Caco-2 (cell line): Measurements from ENCODE around the gene CCDC50. TPM values are rescaled to one million over a fixed set of nuclear protein-coding genes. Genes with fewer than 3 reads are reported as not detected.

Experiments
- BruUV-seq: library from RNA; stranded (reverse); fragments of 400-500 nt; replicated peaks from 2 replicates; lab custom pipeline; 2021; lab: Mats Ljungman, UMichigan
- CTCF ChIA-PET: fragments of 300-600 bp; sonication (Branson Sonifier 250); formaldehyde crosslinking; loops from one replicate; lab custom pipeline; 2022; ENCODE audit warnings: antibody characterized with exemption; lab: Charles Lee
- POLR2A ChIA-PET: fragments of 300-600 bp; sonication (Branson Sonifier 250); formaldehyde crosslinking; loops from one replicate; lab custom pipeline; 2022; ENCODE audit warnings: antibody characterized with exemption; lab: Charles Lee
- DNase-seq, 2 experiments: peaks; one replicate each; pipeline versions ENCODE4 v3.0.0 to v3.0.0-alpha.2; 2020 to 2022
- H3K27me3 ChIP-seq: replicated peaks from 2 replicates; pipeline ENCODE4 v1.6.0; 2011; ENCODE audit warnings: low read length; ENCODE audit not compliant: control insufficient read depth, insufficient read depth
- H3K36me3 ChIP-seq: 2 replicates; pipeline ENCODE4 v1.5.1; 2011; ENCODE audit warnings: low read length; ENCODE audit not compliant: control insufficient read depth, insufficient read depth
- H3K4me1 ChIP-seq: fragments of 250-450 bp; sonication (Bioruptor Pico); 2 replicates; pipeline ENCODE4 v1.5.1; 2020; ENCODE audit warnings: mild to moderate bottlenecking
- H3K4me3 ChIP-seq: 2 replicates; pipeline ENCODE4 v1.5.1; 2011; ENCODE audit warnings: low read depth, mild to moderate bottlenecking, control low read depth, low read length
- H3K9me3 ChIP-seq: fragments of 250-450 bp; sonication (Bioruptor Pico); 2 replicates; pipeline ENCODE4 v1.5.1; 2020; ENCODE audit warnings: mild to moderate bottlenecking, moderate library complexity
- H3K27ac Mint-ChIP-seq: one replicate; pipeline ENCODE4 v1.8.0; 2022; ENCODE audit warnings: mixed read lengths; ENCODE audit not compliant: unreplicated experiment
- H3K27me3 Mint-ChIP-seq: one replicate; pipeline ENCODE4 v1.8.0; 2022; ENCODE audit warnings: mixed read lengths; ENCODE audit not compliant: insufficient read depth, unreplicated experiment
- H3K36me3 Mint-ChIP-seq: one replicate; pipeline ENCODE4 v1.8.0; 2022; ENCODE audit warnings: mild to moderate bottlenecking, mixed read lengths; ENCODE audit not compliant: insufficient read depth, unreplicated experiment
- H3K4me1 Mint-ChIP-seq: one replicate; pipeline ENCODE4 v1.8.0; 2022; ENCODE audit warnings: low read depth, mixed read lengths; ENCODE audit not compliant: unreplicated experiment
- H3K4me3 Mint-ChIP-seq: one replicate; pipeline ENCODE4 v1.8.0; 2022; ENCODE audit warnings: mild to moderate bottlenecking, moderate library complexity, mixed read lengths; ENCODE audit not compliant: unreplicated experiment
- H3K9me3 Mint-ChIP-seq: one replicate; pipeline ENCODE4 v1.8.0; 2022; ENCODE audit warnings: mixed read lengths; ENCODE audit not compliant: unreplicated experiment
- intact Hi-C: fragments of 100-400 bp; cut with micrococcal nuclease; formaldehyde crosslinking; loops from one replicate; pipeline ENCODE4 v1.10.0; 2022; ENCODE audit not compliant: unreplicated experiment
- total RNA-seq: library from RNA; stranded (reverse); gene quantifications from 2 replicates; pipeline ENCODE4 v1.2.3, GENCODE V29; 2022
- TF ChIP-seq, protein P1 (sequence below), 2 experiments: fragments of 200-600 bp in 1 of 2; IDR thresholded peaks; 1 replicate in 1 of 2; 2 replicates in 1 of 2; pipeline versions ENCODE4 v1.5.1 to v1.8.0; 2011 to 2022; ENCODE audit warnings: antibody characterized with exemption in 1 of 2, control low read depth in 1 of 2, inconsistent platforms in 1 of 2, low read depth in 1 of 2, low read length in 1 of 2, mild to moderate bottlenecking in 1 of 2, moderate library complexity in 1 of 2; ENCODE audit not compliant: insufficient read depth in 1 of 2, severe bottlenecking in 1 of 2, unreplicated experiment in 1 of 2

CCDC50 gene
- total RNA-seq, 1 experiment from 2014 or later = 53.1 TPM

DNA sequence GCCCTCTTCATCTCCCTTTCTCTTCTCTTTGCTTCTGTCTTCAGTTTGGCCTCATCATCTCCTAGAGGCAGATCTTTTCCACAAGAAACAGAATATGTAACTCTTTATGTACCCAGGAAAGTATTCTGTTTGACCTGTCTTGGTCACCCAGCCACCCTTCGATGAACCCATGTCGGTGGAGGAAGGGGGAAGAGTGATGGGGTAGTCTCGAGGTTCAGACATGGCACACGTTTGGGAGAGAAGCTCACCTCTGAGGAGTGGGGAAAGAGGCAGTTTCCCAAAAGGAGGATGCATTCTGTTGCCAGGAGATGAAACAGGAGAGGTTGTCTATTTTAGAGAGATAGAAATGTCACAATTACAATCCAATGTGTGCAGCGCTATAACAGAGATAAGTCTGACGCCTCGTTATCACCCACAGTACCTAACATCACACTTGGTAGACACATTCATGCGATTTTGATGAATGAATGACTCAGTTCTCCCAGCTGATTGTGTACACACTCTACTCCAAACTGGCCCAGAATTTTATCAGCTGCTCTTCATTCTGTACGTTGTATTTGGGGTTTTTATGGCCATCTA, 722 bp upstream of the CCDC50 start:
- peaks cover 20% of the 10 kb centered on the region for H3K36me3 Mint-ChIP-seq

DNA sequence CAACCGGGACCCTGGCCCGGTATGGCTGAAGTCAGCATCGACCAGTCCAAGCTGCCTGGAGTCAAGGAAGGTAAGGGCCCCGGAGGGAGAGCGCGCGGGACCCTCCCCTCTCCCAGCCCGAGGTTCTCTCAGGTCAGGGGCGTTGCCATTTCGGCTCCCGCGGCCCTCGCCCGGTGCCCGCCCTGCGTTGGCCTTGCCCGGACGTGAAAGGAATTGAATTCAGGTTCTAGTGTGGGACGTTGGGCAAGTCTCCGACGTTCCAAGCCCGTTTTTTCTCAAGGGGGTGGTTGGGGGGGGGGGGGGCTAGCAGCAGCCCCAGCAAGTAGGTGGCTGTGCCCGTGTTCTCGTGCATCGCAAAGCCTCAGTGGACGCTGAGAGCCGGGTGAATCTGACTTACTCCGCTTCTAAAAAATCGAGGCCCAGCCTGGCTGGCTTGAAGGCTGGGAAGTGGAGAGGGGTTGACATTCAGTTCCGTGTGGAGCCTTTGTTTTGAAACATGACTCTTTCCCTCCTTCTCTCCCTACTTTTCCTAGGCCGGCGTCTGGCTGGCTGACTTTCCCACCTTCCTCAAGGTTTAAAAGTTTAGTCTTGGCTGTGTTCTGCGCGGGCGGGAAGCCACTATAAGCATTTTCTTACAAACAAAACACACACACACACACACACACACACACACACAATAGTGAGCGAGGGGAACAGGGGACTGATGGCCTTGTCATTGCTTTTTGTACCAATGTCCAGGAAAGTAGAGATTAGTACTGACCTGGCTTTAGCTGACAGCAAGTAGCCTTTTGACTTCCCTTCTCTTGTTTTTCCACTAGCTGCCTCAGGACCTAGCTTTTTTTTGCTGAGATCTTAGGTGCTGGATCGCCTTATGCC, 698 bp downstream of the CCDC50 start, which contains the start of gene UTS2B:
UTS2B (minus strand) TSS at position 873 of the 876 bp plus-strand sequence. CDS start 48,337 bp downstream, outside the sequence.
- POLR2A ChIA-PET = interaction anchor here (0.7 kb wide), 1 partner anchor 18 kb away, joined by 3 read pairs; no protein-coding TSS in a partner anchor
- no peaks in the 10 kb centered on the region for H3K27me3 ChIP-seq
- TF ChIP-seq, protein P1, sequence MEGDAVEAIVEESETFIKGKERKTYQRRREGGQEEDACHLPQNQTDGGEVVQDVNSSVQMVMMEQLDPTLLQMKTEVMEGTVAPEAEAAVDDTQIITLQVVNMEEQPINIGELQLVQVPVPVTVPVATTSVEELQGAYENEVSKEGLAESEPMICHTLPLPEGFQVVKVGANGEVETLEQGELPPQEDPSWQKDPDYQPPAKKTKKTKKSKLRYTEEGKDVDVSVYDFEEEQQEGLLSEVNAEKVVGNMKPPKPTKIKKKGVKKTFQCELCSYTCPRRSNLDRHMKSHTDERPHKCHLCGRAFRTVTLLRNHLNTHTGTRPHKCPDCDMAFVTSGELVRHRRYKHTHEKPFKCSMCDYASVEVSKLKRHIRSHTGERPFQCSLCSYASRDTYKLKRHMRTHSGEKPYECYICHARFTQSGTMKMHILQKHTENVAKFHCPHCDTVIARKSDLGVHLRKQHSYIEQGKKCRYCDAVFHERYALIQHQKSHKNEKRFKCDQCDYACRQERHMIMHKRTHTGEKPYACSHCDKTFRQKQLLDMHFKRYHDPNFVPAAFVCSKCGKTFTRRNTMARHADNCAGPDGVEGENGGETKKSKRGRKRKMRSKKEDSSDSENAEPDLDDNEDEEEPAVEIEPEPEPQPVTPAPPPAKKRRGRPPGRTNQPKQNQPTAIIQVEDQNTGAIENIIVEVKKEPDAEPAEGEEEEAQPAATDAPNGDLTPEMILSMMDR (IDR thresholded peaks at IDR 0.05; ENCODE audit: insufficient read depth in 1 of 2, low read depth in 1 of 2, low read length in 1 of 2, severe bottlenecking in 1 of 2, unreplicated experiment in 1 of 2) = no peak
- Mint-ChIP-seq H3K9me3 (no peaks in the 10 kb centered on the region), H3K36me3 (peaks cover 20% of the 10 kb centered on the region), H3K27me3 (no peaks in the 10 kb centered on the region), H3K4me1 (peaks cover 31% of the 10 kb centered on the region), H3K27ac (peak within 1 kb of the TSS; percentile 62), H3K4me3 (peak within 1 kb of the TSS; percentile 73)
- BruUV-seq = no TSS peak
- CTCF ChIA-PET = no interaction called here
- H3K4me3 ChIP-seq = peak within 1 kb of the TSS; percentile 50
- H3K9me3 ChIP-seq = no peaks in the 10 kb centered on the region
- H3K36me3 ChIP-seq = no peaks in the 10 kb centered on the region
- peaks cover 26% of the 10 kb centered on the region for H3K4me1 ChIP-seq
- DNase-seq = peak; percentile 47 to 62
- intact Hi-C loops = no loop called here

More for the DNA sequence above, 722 bp upstream of the CCDC50 start:
- Histone ChIP-seq H3K27me3 (no peaks in the 10 kb centered on the region), H3K4me1 (peaks cover 26% of the 10 kb centered on the region), H3K36me3 (no peaks in the 10 kb centered on the region), H3K9me3 (no peaks in the 10 kb centered on the region), H3K4me3 (peak overlapping the region; percentile 50)
- intact Hi-C loops = no loop called here
- ChIA-PET CTCF (interaction anchor here (0.7 kb wide), 1 partner anchor 12 kb away, joined by 3 read pairs; no protein-coding TSS in a partner anchor), POLR2A (interaction anchor here (1.7 kb wide), 1 partner anchor 15 kb away, joined by 9 read pairs; no protein-coding TSS in a partner anchor)
- Mint-ChIP-seq H3K4me1 (peaks cover 31% of the 10 kb centered on the region), H3K27ac (peak overlapping the region; percentile 69), H3K27me3 (no peaks in the 10 kb centered on the region), H3K4me3 (peak overlapping the region; percentile 73), H3K9me3 (no peaks in the 10 kb centered on the region)
- DNase-seq = no peak
- TF ChIP-seq, protein P1 (IDR thresholded peaks at IDR 0.05; ENCODE audit: insufficient read depth in 1 of 2, low read depth in 1 of 2, low read length in 1 of 2, severe bottlenecking in 1 of 2, unreplicated experiment in 1 of 2) = no peak
- TSS peak; percentile 46 for BruUV-seq

DNA sequence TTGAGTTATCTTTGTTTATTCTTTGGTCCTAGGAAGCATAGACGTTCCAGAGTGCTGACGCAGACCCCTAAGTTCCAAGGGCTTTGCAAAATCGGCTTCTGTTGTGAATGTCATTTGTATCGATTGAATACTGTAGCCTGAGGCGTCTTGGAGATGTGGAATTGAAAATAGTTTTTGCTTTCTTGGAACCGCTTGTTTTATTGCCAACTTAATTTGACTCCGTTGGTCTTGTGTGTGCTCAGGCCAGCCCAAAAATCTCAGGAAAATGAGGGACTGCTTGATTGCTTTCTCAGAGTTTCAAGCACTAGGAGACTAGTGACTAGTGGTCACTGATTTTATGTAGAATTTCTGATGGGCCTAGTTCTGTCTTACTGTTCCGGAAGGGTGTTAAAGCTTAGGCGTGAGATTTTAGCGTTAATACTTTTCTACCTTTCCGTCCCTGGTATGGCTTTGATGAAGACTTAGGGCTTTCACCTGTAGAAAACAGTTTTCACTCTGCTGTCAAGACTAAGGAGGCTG, 1.4 kb downstream of the CCDC50 start:
- CTCF ChIA-PET = no interaction called here
- Histone ChIP-seq H3K4me3 (peak overlapping the region; percentile 50), H3K4me1 (peaks cover 26% of the 10 kb centered on the region), H3K36me3 (no peaks in the 10 kb centered on the region), H3K27me3 (no peaks in the 10 kb centered on the region), H3K9me3 (no peaks in the 10 kb centered on the region)
- Mint-ChIP-seq H3K9me3 (no peaks in the 10 kb centered on the region), H3K4me3 (peak overlapping the region; percentile 73), H3K4me1 (peaks cover 31% of the 10 kb centered on the region), H3K27ac (peak overlapping the region; percentile 62), H3K27me3 (no peaks in the 10 kb centered on the region), H3K36me3 (peaks cover 20% of the 10 kb centered on the region)
- TSS peak; percentile 23 for BruUV-seq
- intact Hi-C loops = no loop called here
- POLR2A ChIA-PET = interaction anchor here (0.7 kb wide), 1 partner anchor 17 kb away, joined by 3 read pairs; no protein-coding TSS in a partner anchor
- peak in 1 of 2 experiments; percentile 14 for DNase-seq
- TF ChIP-seq, protein P1 (IDR thresholded peaks at IDR 0.05; ENCODE audit: insufficient read depth in 1 of 2, low read depth in 1 of 2, low read length in 1 of 2, severe bottlenecking in 1 of 2, unreplicated experiment in 1 of 2) = no peak
